Thyroid gland (tissue), 4 donors: ENCODE data around the gene PPP3R1.

Experiments used
- CTCF ChIP-seq, 6 experiments: fragments of 200-600 bp in 3 of 6; fragments of 450-650 bp in 3 of 6; sonication (generic) in 3 of 6; IDR thresholded peaks; one replicate each; pipeline ENCODE4 v1.5.1; 2016 to 2019; ENCODE audit warnings: antibody characterized with exemption in 6 of 6, mild to moderate bottlenecking in 2 of 6, inconsistent platforms in 1 of 6, moderate library complexity in 1 of 6
- POLR2A ChIP-seq, 2 donors: fragments of 450-650 bp; IDR thresholded peaks; one replicate each; pipeline ENCODE4 v1.6.1; 2017; ENCODE audit warnings: antibody characterized with exemption in 2 of 2, mild to moderate bottlenecking in 2 of 2, moderate library complexity in 1 of 2

GRCh38 chr2:68217729-68218128 is 34.6 kb downstream of the PPP3R1 start:
- no peak for TF ChIP-seq CTCF (IDR thresholded peaks at IDR 0.05)
- no peak for TF ChIP-seq POLR2A (IDR thresholded peaks at IDR 0.05)
